ENCODE results near the gene CALML5.
"Not testable (repeated sequence)": the region's sequence is repeated elsewhere in the genome, so short reads cannot be mapped to it uniquely, and the experiment has no call there.

CALML5 gene

DNA sequence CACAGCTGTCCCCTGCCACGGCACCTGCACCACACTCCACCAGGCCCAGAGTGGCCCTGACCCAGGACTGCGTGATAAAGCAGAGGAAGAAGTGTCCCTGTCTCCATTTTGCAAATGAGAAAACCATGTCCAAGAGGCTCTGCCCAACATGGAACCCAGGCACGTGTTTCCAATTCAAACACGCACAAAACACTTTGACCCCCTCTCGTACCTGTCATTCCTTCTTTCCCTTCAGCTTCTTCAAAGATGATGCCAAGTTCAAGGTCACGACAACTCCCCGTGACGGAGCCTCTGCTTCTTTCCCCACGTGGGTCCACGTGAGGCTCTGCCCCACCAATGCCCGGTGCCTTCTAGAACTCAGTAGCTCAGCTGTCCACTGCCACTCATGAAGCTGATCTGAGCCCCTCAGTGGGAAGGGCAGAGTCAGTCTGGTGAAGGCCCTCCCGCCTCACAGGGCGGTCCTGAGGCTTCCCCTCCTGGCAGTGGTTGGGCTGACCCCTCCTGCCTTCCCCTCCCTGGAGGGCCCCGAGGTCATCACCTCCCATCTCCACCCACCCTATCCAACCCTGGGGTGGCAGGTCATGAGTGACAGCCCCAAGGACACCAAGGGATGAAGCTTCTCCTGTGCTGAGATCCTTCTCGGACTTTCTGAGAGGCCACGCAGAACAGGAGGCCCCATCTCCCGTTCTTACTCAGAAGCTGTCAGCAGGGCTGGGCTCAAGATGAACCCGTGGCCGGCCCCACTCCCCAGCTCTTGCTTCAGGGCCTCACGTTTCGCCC, 19.0 kb downstream of the CALML5 start:
- peak; percentile 18 for DNase-seq

DNA sequence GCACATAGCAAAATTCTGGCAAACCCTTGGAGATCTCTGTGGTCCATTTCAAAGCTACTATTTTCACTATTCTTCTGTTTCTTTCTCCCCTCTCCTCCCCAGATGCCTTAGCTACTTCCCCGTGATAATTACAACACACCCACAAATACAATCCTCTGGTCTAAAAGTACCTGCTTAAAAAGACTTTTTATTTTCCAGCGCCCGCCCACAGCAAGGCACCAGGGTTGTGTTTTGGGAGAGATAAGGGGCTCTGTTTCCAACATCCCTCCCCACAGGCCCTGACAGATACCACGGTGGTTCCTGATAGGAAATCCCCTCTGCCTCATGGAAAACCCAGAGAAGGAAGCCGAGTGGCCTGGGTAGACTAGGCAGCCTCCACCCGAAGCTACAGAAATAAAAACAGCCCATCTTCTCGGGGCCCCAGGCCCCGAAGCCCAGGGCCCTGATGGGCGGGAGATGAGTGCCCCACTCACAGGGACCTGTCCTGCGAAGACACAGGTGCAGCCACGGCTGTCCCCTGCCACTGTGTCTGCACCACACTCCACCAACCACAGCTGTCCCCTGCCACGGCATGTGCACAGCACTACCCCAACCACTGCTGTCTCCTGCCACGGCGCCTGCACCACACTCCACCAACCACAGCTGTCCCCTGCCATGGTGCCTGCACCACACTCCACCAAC, 19.7 kb downstream of the CALML5 start:
- DNase-seq, result peak; percentile 38

DNA sequence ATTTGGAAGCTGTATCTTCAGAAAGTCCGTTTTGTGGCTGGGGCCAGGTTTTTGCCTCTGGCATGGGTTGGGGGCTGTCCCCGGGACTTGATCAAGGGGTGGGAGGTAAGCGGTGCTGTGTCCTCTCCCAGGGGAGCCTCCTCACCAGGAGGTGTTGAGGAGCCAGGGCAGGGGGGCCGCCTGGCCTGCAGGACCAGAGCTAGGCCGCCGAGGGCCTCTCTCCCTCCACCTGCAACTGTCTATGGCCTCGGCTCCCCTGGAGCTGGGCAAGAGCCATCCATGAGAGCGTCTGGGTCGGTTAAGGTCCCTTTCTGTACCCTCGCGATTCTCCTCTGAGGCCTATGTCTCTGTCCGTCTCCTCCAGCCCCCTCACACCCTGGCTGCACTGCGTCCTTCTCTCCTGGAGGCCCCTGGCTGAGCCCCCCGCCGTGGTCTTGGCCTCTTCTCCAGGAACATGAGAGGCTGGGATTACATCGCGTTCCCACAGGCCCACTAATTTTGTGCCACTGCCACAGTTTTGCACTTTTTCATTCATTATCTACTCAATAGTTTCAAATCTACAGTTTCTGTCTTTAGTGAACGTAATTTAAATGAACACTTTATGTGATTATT, 20.6 kb downstream of the CALML5 start:
- DNase-seq, result peak; percentile 47

DNA sequence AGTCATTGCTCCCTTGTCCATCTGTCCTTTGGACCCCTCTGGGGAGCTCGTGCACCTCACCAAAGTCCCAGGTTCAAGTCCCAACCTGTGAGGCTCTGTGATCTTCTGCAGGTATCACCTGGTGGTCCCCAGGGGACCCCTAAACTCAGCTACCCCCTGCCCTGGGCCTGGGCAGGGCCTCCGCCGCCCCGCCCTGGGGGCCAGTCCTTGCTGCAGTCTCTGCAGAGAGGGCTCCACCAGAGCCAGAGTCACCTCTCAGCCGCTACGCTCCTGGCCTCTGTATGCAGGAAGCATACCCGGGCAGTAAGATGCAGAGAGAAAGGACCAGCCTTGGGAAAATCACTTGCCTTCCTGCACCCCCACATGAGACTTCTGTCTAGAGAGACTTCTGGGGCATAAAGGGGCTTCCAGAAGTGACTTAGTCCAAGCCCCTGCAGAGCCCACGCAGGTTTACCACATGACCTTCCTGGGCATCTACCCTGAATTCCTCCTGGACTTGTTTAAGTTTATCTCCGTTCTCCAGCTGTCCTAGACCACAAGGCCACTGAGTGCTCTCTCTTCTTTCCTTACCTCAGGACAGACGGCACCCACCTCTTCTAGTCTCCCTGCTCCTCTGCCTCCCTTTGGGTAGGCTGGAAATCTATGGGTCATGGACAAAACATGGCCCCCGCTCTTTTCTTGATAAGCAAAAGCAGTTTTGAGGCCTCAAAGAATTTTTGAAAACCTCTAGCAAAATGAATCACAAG, 21.2 kb downstream of the CALML5 start:
- peak; percentile 46 for DNase-seq

DNA sequence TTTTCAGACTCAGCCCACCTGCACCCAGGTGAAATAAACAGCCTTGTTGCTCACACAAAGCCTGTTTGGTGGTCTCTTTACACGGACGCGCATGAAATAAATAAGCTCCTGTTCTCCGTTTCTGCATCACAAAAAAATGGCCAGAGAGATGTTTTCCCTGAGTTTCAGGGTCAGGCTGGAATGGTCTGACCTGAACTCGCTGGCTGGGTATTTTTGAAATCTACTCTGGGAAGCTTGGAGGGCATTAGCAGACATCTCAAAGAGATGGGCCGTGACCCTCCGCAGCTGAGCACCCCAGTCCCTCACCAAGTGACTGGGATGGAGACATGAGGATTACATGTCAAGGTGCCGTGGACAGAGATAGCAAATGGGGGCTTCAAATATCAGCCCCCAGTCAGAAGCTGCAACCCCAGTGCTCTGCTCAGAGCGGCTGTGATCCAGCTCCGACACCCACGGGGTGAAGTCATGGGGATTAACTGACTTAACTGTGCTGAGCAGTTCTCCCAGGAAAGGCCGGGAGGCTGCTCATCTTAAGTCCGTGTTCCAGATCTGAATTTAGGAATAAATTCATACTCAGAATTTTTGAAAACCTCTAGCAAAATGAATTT, 22.3 kb downstream of the CALML5 start:
- peak; percentile 41 for DNase-seq

DNA sequence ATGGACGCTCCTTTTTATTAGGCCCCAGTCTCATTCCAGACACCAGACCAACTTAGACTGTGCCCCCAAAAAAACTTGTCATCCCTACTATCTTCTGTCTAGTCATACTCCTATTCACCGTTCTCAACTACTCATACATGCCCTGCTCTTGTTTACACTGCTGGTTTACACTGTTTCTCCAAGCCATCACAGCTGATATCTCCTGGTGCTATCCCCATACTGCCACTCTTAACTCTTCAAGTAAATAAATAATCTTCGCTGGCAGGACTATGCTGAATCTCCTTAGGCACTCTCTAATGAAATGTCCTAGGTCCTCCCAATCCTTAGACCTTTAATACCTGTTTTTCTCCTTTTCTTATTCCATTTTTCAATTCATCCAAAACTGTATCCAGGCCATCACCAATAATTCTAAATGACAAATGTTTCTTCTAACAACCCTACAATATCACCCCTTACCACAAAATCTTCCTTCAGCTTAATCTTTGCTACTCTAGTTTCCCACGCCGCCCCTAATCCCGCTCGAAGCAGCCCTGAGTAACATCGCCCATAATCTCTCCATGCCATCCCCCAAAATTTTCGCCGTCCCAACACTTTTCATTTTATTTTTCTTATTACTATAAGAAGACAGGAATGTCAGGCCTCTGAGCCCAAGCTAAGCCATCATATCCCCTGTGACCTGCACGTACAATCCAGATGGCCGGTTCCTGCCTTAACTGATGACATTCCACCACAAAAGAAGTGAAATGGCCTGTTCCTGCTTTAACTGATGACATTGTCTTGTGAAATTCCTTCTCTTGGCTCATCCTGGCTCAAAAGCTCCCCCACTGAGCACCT, 23.2 kb downstream of the CALML5 start:
- DNase-seq, result peak; percentile 12

DNA sequence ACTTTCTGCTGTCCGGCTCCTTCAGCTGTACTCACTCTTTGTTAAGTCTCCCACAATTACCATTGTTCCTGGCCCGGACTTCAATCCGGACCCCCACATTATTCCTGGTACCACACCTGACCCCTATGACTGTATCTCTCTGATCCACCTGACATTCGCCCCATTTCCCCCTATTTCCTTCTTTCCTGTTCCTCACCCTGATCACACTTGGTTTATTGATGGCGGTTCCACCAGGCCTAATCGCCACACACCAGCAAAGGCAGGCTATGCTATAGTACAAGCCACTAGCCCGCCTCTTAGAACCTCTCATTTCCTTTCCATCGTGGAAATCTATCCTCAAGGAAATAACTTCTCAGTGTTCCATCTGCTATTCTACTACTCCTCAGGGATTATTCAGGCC, 24.3 kb downstream of the CALML5 start:
- DNase-seq, result not testable (repeated sequence)

DNA sequence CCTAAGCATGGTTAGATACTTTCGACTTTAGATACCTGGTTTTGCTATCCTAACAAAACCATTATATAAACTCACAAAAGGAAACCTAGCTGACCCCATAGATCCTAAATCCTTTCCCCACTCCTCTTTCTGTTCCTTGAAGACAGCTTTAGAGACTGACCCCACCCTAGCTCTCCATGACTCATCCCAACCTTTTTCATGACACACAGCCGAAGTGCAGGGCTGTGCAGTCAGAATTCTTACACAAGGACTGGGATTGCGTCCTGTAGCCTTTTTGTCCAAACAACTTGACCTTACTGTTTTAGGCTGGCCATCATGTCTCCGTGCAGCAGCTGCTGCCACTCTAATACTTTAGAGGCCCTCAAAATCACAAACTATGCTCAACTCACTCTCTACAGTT, 24.7 kb downstream of the CALML5 start:
- DNase-seq, result peak; percentile 59

DNA sequence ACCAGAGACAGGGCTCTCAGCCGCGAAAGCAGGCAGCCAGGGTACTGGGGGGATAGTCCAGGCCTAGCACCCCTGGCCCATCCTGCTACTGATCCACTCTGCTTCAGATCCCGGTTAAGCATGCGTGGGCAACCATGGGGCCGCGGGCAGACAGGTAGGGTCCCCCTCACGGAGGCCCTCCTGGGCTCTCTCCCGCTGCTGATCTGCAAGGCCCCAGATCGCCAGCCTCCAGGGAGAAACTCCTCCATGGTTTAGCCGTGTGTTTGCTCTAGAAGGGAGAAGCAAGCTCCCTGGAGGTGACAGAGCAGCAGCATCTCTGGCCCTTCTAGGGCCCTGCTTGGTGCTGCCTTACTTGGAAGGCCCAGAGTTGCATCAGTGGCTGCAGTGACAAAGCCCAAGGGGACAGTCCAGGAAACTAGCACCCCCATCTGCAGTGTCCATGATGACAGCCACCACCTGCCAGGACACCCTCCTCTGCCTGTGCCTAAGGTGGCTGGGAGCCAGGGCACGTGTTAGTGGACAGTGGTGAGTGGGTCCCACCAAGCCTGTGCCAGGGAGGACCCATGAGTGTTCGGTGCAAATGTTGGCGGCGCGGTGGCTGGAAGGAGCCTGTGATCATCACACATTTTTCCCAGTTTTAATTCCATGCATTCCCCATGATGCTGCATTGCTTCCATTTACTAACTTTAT, 29.2 kb downstream of the CALML5 start:
- peak; percentile 44 for DNase-seq

DNA sequence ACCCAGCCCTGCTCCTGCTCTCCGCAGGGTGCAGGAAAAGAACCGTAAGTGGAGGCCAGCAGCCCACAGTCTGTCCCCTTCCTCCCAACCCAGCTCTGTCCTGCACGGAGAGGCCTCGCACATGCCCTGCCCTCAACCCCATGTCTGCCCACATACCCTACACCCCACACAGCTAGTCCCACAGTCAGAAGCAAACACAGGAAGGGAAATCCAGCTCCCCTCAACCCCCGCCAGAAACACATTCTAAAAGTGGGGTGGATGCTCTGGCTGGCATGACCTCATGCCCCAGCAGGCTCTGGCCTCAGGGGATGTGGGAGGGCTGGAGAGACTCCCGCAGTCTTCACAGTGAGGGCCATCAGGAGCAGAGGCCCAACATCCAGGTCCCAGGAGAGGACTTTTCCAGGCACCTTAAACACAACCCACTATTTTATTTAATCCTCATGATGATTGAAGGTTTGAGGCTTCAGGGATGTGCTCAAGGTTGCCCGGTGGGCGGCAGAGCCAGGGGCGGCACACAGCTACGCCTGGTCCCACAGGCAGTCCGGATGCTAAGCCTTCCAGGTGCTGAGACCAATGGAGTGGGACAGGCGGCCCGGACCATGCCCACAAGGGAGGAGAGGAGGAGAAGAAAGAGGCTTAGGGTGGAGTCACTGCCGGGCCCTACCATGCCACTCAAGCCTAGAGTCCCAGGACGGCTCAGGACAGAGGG, 29.9 kb downstream of the CALML5 start:
- no peak for DNase-seq

DNA sequence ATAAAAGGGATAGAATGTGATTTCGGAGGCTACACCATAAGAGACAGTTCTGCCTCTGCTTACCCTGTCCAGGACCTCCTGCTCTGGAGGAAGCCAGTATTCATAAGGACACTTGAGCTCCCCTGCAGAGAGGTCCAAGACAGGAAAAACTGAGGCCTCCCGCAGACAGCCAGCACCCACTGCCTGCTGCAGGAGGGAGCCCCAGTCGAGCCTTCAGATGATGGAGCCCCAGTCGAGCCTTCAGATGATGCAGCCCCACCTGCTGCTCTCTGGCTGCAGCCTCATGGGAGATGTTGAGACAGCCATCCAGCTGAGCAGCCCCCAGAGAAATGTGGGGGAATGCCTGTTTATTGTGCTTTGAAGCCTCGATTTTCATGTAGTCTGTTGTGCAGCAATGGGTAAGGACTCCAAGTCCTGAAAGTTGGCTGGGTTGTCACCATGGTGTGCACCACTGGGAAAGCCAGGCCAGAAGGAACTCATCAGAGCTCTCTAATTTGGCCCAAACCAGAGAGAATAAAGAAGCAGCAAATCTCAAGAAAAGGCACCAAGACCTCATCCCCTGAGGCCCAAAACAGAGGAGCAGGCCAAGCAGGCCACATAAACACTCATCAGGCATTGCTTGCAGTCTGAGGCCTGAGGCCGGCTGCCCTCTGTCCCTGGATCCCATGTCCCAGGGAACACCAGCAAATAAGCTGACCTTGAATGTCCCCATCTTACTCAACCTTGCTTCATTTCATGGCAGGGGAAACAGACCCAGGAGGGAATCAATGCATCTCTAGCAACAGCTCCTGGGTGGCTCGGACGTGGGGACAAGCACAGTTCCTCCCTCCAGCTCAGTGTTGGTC, 30.9 kb downstream of the CALML5 start:
- DNase-seq, result no peak

DNA sequence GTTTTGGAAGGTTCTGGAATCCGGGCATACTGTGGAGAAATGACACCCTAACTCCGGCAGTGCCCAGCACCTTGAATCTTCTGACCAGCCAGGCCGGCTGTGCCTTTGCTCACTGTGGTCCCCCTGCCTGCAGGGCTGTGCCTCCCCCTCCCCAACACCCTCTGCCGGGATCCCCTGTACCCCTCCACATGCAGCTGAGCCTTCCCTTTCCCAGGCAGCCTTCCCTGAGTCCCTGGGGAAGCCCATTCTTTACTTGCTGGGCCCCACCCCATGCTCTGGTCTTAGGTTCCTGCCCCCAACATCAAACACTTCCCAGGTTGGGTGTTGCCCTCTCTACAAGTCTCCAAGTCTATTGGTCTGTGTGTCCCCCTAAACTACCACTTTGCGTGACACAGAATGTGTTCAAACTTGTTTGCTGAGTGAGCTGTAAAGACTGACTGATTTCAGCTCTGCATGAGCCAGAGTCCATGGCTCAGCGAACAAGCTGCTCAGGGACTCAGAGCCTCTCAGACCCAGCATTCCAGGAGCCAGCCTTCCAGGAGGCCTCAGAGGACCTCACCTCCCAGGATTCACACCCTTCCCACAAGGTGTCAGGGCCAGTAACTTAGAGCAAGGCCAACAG, 31.6 kb downstream of the CALML5 start:
- DNase-seq, result no peak

DNA sequence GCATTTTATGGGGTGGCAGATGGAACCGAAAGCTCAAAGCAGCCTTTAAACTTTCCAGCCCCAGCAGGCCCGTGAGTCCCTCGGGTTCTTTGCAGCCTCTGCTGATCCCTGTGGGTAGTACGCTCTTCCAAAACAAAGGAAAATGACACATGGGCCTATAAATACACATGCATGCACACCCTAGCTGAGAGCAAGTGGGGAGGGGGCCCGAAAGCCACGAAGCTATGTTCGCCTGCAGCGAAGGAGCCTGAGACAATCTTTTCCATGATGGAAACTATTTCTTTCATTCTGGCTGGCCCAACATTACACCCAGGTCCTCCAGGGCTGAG, 32.2 kb downstream of the CALML5 start:
- no peak for DNase-seq

DNA sequence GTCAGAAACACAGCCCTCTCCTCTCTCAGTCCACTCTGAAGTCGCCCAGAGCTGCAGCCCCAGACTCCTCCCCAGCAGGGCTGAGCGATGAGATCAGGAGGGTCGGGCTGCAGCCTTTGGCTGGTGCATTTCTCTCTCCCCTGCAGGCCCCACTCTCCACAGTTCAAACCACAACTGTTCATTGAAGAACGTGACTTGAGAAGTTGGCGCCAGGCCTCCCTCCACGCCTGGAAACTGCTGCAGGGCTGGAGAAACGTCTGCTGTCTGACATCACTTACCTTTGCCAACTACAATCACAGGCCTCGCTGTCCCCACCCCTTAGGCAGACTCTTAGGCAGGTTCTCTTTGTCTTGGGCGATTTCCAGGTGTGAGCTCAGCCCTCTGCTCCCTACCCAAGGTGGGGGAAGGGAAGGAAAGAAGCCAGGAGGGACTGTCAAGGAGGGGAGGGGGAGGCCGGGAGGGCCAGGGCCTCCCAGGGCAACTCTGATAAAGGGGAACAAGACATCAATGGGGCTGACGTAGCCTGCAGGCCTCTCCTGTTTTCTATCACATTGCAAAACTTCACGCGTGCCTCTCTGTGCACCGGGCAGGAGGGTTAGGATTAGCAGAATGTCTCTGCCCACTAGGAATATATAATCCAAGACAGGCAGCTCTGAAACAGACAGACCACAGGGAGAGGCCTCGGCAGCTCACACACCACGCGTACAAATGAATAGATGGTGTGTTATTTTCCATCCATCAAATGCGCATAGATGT, 32.7 kb downstream of the CALML5 start:
- DNase-seq, result peak; percentile 99

DNA sequence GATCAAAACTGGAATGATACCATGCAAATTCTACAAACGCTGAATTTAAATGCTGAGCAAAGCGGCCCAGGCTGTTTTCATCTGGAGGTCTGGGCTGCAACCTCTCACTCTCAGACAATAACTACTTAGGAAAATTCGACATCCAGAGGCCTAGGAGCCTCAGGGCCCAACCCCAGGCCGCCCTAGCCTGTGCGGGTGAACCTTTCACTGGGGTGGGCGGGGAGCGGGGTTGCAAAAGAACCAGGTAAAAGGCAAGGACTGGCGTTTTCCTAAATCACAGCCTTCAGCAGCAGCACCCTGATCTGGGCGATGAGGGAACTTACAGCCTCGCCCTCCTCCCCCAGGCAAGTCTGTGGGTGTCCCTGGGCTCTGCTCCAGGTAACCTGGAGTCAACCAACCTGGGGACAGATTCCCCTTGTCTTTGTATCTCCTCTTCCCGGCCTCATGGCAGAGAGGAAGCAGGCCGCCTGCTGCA, 33.4 kb downstream of the CALML5 start:
- no peak for DNase-seq

DNA sequence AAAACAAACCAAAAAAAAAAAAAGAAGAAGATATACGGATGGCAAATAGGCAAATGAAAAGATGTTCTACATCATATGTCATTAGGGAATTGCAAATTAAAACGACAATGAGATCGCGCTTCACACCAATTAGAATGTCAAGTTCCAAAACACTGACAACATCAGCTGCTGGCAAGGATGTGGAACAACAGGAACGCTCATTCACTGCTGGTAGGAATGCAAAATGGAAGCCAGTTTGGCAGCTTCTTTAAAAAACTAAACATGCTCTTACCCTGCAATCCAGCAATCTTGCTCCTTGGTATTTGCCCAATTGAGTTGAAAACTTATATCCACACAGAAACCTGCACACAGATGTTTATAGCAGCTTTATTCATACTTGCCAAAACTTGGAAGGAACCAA, 34.8 kb downstream of the CALML5 start:
- no peak for DNase-seq

DNA sequence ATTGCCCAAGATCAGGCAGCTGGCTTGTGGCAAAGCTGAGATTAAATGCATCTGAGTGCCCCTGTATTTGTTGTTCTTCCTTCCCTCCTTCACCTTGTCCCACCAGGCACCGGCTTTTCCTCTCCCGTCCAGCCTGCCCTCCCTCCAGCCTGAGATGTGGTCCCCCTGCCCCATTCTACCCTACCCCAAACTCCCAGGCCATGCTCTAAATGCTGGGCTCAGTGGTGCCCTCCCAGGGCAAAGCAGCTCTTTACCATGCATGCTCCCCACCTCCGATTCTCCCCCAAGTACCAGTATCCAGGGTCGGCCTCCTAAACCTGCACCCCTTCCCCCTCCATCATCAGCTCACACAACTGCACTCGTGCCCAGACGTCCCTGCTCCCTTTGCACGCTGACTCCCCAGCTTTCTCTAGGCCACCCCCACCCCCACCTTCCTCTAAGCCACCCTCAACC, 36.5 kb downstream of the CALML5 start:
- no peak for DNase-seq

Measured in islet precursor cell (in vitro differentiated cells).